Activated CD8-positive, alpha-beta T cell treated with anti-CD3 and anti-CD28 coated beads, Interleukin-2, amount 10 ng/mL, durations not matched to agents 7 days and 5 days (primary cell): ENCODE data around the gene CHST9. TPM values are rescaled to one million over a fixed set of nuclear protein-coding genes. Genes with fewer than 3 reads are reported as not detected.
"Not testable (repeated sequence)": the region's sequence is repeated elsewhere in the genome, so short reads cannot be mapped to it uniquely, and the experiment has no call there.

Source experiments
- ATAC-seq: fragments of 150-1000 bp; cut with Tn5 transposase; one replicate; pipeline ENCODE4 v1.10.0; 2021; ENCODE audit warnings: moderate library complexity
- CTCF ChIA-PET: fragments of 350-600 bp; sonication (Branson Sonifier 250); formaldehyde crosslinking; loops from one replicate; lab custom pipeline; 2021; ENCODE audit warnings: antibody characterized with exemption; lab: Charles Lee
- POLR2A ChIA-PET: fragments of 350-600 bp; sonication (Branson Sonifier 250); formaldehyde crosslinking; loops from one replicate; lab custom pipeline; 2021; ENCODE audit warnings: antibody characterized with exemption; lab: Charles Lee
- DNase-seq: peaks from one replicate; pipeline ENCODE4 v3.0.0-alpha.2; 2020
- H3K27ac Mint-ChIP-seq: one replicate; pipeline ENCODE4 v1.8.0; 2021; ENCODE audit warnings: mild to moderate bottlenecking, mixed read lengths
- H3K27me3 Mint-ChIP-seq: one replicate; pipeline ENCODE4 v1.8.0; 2021; ENCODE audit warnings: low read depth, mixed read lengths
- H3K36me3 Mint-ChIP-seq: one replicate; pipeline ENCODE4 v1.8.0; 2021; ENCODE audit warnings: low read depth, mixed read lengths
- H3K4me1 Mint-ChIP-seq: one replicate; pipeline ENCODE4 v1.8.0; 2021; ENCODE audit warnings: low read depth, mixed read lengths
- H3K4me3 Mint-ChIP-seq: one replicate; pipeline ENCODE4 v1.8.0; 2021; ENCODE audit warnings: mild to moderate bottlenecking, mixed read lengths
- H3K9me3 Mint-ChIP-seq: one replicate; pipeline ENCODE4 v1.8.0; 2022; ENCODE audit warnings: mixed read lengths; ENCODE audit not compliant: insufficient read depth
- total RNA-seq, 2 experiments: library from RNA; stranded (reverse); gene quantifications; one replicate each; pipeline ENCODE4 v1.2.3, GENCODE V29; 2021

CHST9 gene
- total RNA-seq, 2 experiments from 2014 or later = not detected

- Mint-ChIP-seq H3K36me3 (no peaks in the 10 kb centered on the region), H3K4me1 (no peaks in the 10 kb centered on the region), H3K9me3 (no peaks in the 10 kb centered on the region), H3K27ac (no peak overlapping the region), H3K4me3 (no peak overlapping the region), H3K27me3 (no peaks in the 10 kb centered on the region)
- CTCF ChIA-PET = no interaction called here
- DNase-seq = no peak
- ATAC-seq = no peak
- POLR2A ChIA-PET = no interaction called here
Observed at GRCh38 chr18:26943906-26944305, 241.2 kb downstream of the CHST9 start.

GRCh38 chr18:26941584-26941983 is 243.5 kb downstream of the CHST9 start:
- H3K27me3 Mint-ChIP-seq = no peaks in the 10 kb centered on the region
- CTCF ChIA-PET = no interaction called here
- POLR2A ChIA-PET = no interaction called here

GRCh38 chr18:26940744-26941398 is 244.2 kb downstream of the CHST9 start:
- no peak for DNase-seq
- no peak for ATAC-seq
- no peak overlapping the region for H3K4me3 Mint-ChIP-seq
- no peaks in the 10 kb centered on the region for H3K4me1 Mint-ChIP-seq
- no peaks in the 10 kb centered on the region for H3K27me3 Mint-ChIP-seq
- H3K27ac Mint-ChIP-seq = no peak overlapping the region
- ChIA-PET POLR2A (no interaction called here), CTCF (no interaction called here)
- H3K9me3 Mint-ChIP-seq = no peaks in the 10 kb centered on the region
- no peaks in the 10 kb centered on the region for H3K36me3 Mint-ChIP-seq

More at GRCh38 chr18:26941584-26941983, 243.5 kb downstream of the CHST9 start:
- Mint-ChIP-seq H3K9me3 (no peaks in the 10 kb centered on the region), H3K36me3 (no peaks in the 10 kb centered on the region), H3K27ac (no peak overlapping the region), H3K4me3 (no peak overlapping the region), H3K4me1 (no peaks in the 10 kb centered on the region)
- ATAC-seq = no peak
- no peak for DNase-seq

GRCh38 chr18:26931659-26932058 is 253.4 kb downstream of the CHST9 start:
- Mint-ChIP-seq H3K4me3 (no peak overlapping the region), H3K36me3 (no peaks in the 10 kb centered on the region), H3K27me3 (no peaks in the 10 kb centered on the region)

GRCh38 chr18:26930630-26931029 is 254.5 kb downstream of the CHST9 start:
- H3K36me3 Mint-ChIP-seq = no peaks in the 10 kb centered on the region
- CTCF ChIA-PET = no interaction called here
- no peak for DNase-seq
- H3K27ac Mint-ChIP-seq = no peak overlapping the region
- no peak overlapping the region for H3K4me3 Mint-ChIP-seq
- H3K4me1 Mint-ChIP-seq = no peaks in the 10 kb centered on the region
- ATAC-seq = no peak
- no peaks in the 10 kb centered on the region for H3K27me3 Mint-ChIP-seq
- no peaks in the 10 kb centered on the region for H3K9me3 Mint-ChIP-seq
- POLR2A ChIA-PET = no interaction called here

More at GRCh38 chr18:26931659-26932058, 253.4 kb downstream of the CHST9 start:
- no peak for ATAC-seq
- CTCF ChIA-PET = no interaction called here
- DNase-seq = no peak
- Mint-ChIP-seq H3K27ac (no peak overlapping the region), H3K4me1 (no peaks in the 10 kb centered on the region), H3K9me3 (no peaks in the 10 kb centered on the region)
- POLR2A ChIA-PET = no interaction called here

GRCh38 chr18:26928670-26929313 is 256.3 kb downstream of the CHST9 start:
- ChIA-PET POLR2A (no interaction called here), CTCF (no interaction called here)
- ATAC-seq (no peak), DNase-seq (no peak)
- Mint-ChIP-seq H3K27me3 (no peaks in the 10 kb centered on the region), H3K36me3 (no peaks in the 10 kb centered on the region), H3K9me3 (no peaks in the 10 kb centered on the region), H3K4me1 (no peaks in the 10 kb centered on the region), H3K27ac (no peak overlapping the region), H3K4me3 (no peak overlapping the region)

- H3K36me3 Mint-ChIP-seq, ATAC-seq, H3K27ac Mint-ChIP-seq, DNase-seq, CTCF ChIA-PET, H3K4me1 Mint-ChIP-seq, H3K27me3 Mint-ChIP-seq, H3K4me3 Mint-ChIP-seq, POLR2A ChIA-PET, H3K9me3 Mint-ChIP-seq: not testable (repeated sequence)
Observed at GRCh38 chr18:26927822-26928221, 257.3 kb downstream of the CHST9 start.

GRCh38 chr18:26926066-26926675 is 258.9 kb downstream of the CHST9 start:
- no peaks in the 10 kb centered on the region for H3K27me3 Mint-ChIP-seq
- no peak overlapping the region for H3K27ac Mint-ChIP-seq
- H3K4me3 Mint-ChIP-seq = no peak overlapping the region
- H3K36me3 Mint-ChIP-seq = no peaks in the 10 kb centered on the region
- ChIA-PET POLR2A (no interaction called here), CTCF (no interaction called here)
- no peaks in the 10 kb centered on the region for H3K4me1 Mint-ChIP-seq
- DNase-seq (no peak), ATAC-seq (no peak)
- H3K9me3 Mint-ChIP-seq = no peaks in the 10 kb centered on the region

- Mint-ChIP-seq H3K4me3 (no peak overlapping the region), H3K9me3 (no peaks in the 10 kb centered on the region), H3K27ac (no peak overlapping the region), H3K27me3 (no peaks in the 10 kb centered on the region), H3K4me1 (no peaks in the 10 kb centered on the region), H3K36me3 (no peaks in the 10 kb centered on the region)
- ChIA-PET POLR2A (no interaction called here), CTCF (interaction anchor here (0.7 kb wide), 1 partner anchor 1374 kb away, joined by 3 read pairs; no protein-coding TSS in a partner anchor)
- no peak for DNase-seq
- ATAC-seq = no peak
Observed at GRCh38 chr18:26925313-26925712, 259.8 kb downstream of the CHST9 start.

GRCh38 chr18:26922313-26922712 is 262.8 kb downstream of the CHST9 start:
- POLR2A ChIA-PET = no interaction called here
- Mint-ChIP-seq H3K4me1 (no peaks in the 10 kb centered on the region), H3K27ac (no peak overlapping the region), H3K9me3 (no peaks in the 10 kb centered on the region), H3K27me3 (no peaks in the 10 kb centered on the region), H3K36me3 (no peaks in the 10 kb centered on the region), H3K4me3 (no peak overlapping the region)
- no peak for DNase-seq
- ATAC-seq = no peak
- CTCF ChIA-PET = no interaction called here

- Mint-ChIP-seq H3K4me3 (no peak overlapping the region), H3K27ac (no peak overlapping the region), H3K4me1 (no peaks in the 10 kb centered on the region), H3K27me3 (no peaks in the 10 kb centered on the region), H3K36me3 (no peaks in the 10 kb centered on the region), H3K9me3 (no peaks in the 10 kb centered on the region)
- POLR2A ChIA-PET = no interaction called here
- no peak for DNase-seq
- ATAC-seq = no peak
- CTCF ChIA-PET = no interaction called here
Observed at GRCh38 chr18:26920644-26921043, 264.5 kb downstream of the CHST9 start.

- no peaks in the 10 kb centered on the region for H3K27me3 Mint-ChIP-seq
- no peak for DNase-seq
- H3K9me3 Mint-ChIP-seq = no peaks in the 10 kb centered on the region
- H3K4me3 Mint-ChIP-seq = no peak overlapping the region
- CTCF ChIA-PET = no interaction called here
- no peaks in the 10 kb centered on the region for H3K4me1 Mint-ChIP-seq
- POLR2A ChIA-PET = no interaction called here
- no peak for ATAC-seq
- H3K27ac Mint-ChIP-seq = no peak overlapping the region
- no peaks in the 10 kb centered on the region for H3K36me3 Mint-ChIP-seq
Observed at GRCh38 chr18:26919627-26920026, 265.5 kb downstream of the CHST9 start.
